Thoracic aorta (tissue), 2 donors: ENCODE measurements around the gene RBMY1F. TPM values are rescaled to one million over a fixed set of nuclear protein-coding genes. Genes with fewer than 3 reads are reported as not detected.
"Not testable (repeated sequence)": the region's sequence is repeated elsewhere in the genome, so short reads cannot be mapped to it uniquely, and the experiment has no call there.

ENCODE experiments used
- ATAC-seq: fragments of 150-250 bp; one replicate; pipeline ENCODE4 v1.8.0; 2017; ENCODE audit warnings: low read depth; ENCODE audit not compliant: insufficient number of reproducible peaks, low FRiP score
- DNase-seq: peaks from one replicate; pipeline ENCODE4 v3.0.0-alpha.2; 2020; ENCODE audit warnings: low spot score
- H3K27ac ChIP-seq, 2 donors: fragments of 200-600 bp; sonication (generic); 1 replicate in 1 of 2; 2 replicates in 1 of 2; pipeline ENCODE4 v1.5.1; 2016; ENCODE audit warnings: mild to moderate bottlenecking in 2 of 2, moderate library complexity in 2 of 2
- H3K27me3 ChIP-seq: fragments of 200-600 bp; sonication (generic); replicated peaks from 2 replicates; pipeline ENCODE4 v1.6.0; 2016; ENCODE audit warnings: mild to moderate bottlenecking; ENCODE audit not compliant: insufficient read depth
- H3K36me3 ChIP-seq: fragments of 200-600 bp; sonication (generic); one replicate; pipeline ENCODE4 v1.5.1; 2016
- H3K4me1 ChIP-seq, 2 donors: fragments of 200-600 bp; sonication (generic); 1 replicate in 1 of 2; 2 replicates in 1 of 2; pipeline versions ENCODE4 v1.5.1 to v1.6.0; 2016; ENCODE audit warnings: low read depth in 2 of 2, mild to moderate bottlenecking in 1 of 2; ENCODE audit not compliant: control insufficient read depth in 1 of 2
- H3K4me3 ChIP-seq: fragments of 200-600 bp; sonication (generic); 2 replicates; pipeline ENCODE4 v1.5.1; 2016; ENCODE audit warnings: mild to moderate bottlenecking
- H3K9me3 ChIP-seq: fragments of 200-600 bp; sonication (generic); 2 replicates; pipeline ENCODE4 v1.5.1; 2016
- total RNA-seq, 2 donors: library from RNA; depleted of rRNA; stranded (reverse); fragments of >200 nt; gene quantifications; one replicate each; pipeline versions ENCODE4 v1.1.0 to v1.2.3, GENCODE V29; 2016

RBMY1F gene
- total RNA-seq, result not detected

- H3K4me1 ChIP-seq, H3K36me3 ChIP-seq, H3K27me3 ChIP-seq, H3K9me3 ChIP-seq, DNase-seq, H3K4me3 ChIP-seq, ATAC-seq, H3K27ac ChIP-seq: not testable (repeated sequence)
These were observed at the start of gene RBMY1F for GRCh38 chrY:22182823-22183222. Gene RBMY1F, minus strand, starts transcription at chrY:22182923. Its CDS starts 1,954 bp downstream, at chrY:22180969.

DNA sequence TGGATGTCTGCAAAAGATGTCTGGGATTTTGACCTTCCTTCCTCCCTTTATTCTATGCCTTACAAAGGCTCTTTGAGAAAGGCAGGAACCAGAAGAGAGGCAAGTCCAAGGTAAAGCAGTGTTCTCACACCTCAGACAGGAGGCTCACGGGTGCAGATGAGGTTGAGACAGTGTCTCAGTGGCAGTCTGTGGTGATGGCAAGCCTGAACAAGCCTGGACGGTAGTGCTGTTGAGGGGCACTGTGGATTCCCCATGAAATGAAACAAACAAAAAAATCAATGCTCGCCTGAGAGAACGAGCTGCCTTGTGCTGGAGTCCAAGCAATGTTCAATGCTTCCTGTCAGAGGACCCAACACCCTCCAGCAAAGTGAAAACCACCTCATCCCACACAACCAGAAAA is 31.6 kb downstream of the RBMY1F start:
- H3K4me1 ChIP-seq, H3K4me3 ChIP-seq, ATAC-seq, H3K36me3 ChIP-seq, DNase-seq, H3K27me3 ChIP-seq, H3K27ac ChIP-seq, H3K9me3 ChIP-seq: not testable (repeated sequence)

- H3K4me3 ChIP-seq, H3K27me3 ChIP-seq, DNase-seq, H3K36me3 ChIP-seq, ATAC-seq, H3K27ac ChIP-seq, H3K4me1 ChIP-seq, H3K9me3 ChIP-seq: not testable (repeated sequence)
These were observed 41.6 kb downstream of the RBMY1F start for GRCh38 chrY:22141011-22141695.

DNA sequence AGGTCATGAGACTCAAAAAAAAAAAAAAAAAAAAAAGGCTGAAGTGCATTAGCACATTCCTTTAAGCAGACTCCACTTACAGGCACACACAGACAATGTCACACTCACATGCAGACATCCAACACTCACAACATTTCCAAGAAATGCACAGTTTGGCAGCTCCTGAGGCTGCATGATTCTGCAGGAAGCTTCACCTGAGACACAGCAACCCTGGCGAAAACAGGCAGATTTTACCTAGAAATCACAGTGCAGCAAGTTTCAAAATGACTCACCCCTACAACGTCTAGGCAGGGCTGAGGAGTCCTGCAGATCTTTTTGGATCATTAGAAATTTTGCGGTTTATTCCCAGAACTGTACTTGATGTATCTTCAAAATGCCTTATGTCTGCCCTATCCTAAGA is 48.0 kb downstream of the RBMY1F start:
- H3K27me3 ChIP-seq, DNase-seq, H3K4me1 ChIP-seq, H3K36me3 ChIP-seq, H3K27ac ChIP-seq, H3K9me3 ChIP-seq, ATAC-seq, H3K4me3 ChIP-seq: not testable (repeated sequence)

- not testable (repeated sequence) for H3K9me3 ChIP-seq, DNase-seq, H3K27me3 ChIP-seq, ATAC-seq, H3K27ac ChIP-seq, H3K36me3 ChIP-seq, H3K4me1 ChIP-seq, H3K4me3 ChIP-seq
These were observed 52.2 kb downstream of the RBMY1F start for GRCh38 chrY:22130494-22130893.

Other genes with a start within 250 kb of the RBMY1F start
- gene RBMY1J, start 220.5 kb upstream of the RBMY1F start, total RNA-seq, result not detected